GDM1 (cell line): ENCODE data around the gene FNIP2.
A peak's percentile ranks its signal among the peaks of the same experiment; 100 is the strongest.
"Not testable (repeated sequence)": the region's sequence is repeated elsewhere in the genome, so short reads cannot be mapped to it uniquely, and the experiment has no call there.

Experiments
- DNase-seq: peaks from one replicate; lab custom pipeline; 2025; lab: John Stamatoyannopoulos, UW

Gene FNIP2

GRCh38 chr4:158870626-158871334, 102.0 kb downstream of the FNIP2 start:
- no peak for DNase-seq

GRCh38 chr4:158871335-158871724, 102.5 kb downstream of the FNIP2 start:
- DNase-seq, result no peak

DNA sequence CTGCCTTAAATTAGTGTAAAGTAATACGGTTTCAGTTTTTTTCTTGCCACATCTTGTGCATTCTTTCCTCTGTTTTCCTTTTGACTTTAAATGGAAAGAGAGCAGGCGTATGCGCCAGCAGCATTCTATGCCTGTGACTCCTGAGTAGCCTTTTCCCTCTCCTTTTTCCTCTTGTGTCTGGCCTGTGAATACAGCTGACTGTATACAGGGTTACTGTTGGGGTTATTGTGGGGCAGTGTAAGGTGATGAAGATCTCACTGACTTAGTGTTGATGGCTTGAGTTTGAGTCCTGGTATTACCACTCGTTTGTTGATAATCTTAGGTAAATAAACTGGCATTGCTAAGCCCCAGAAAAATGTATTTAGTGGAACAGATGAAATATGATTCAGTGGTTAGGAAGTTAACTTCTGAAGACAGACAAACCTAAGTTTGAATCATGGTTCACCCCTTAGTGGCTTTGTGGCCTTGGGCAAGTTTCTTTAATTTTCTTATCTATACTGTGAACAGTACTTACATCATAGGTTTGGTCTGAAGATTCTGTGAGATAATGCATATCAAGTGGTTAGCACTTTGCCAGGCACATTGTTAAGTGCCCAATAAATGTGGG, 105.1 kb downstream of the FNIP2 start:
- DNase-seq, result no peak

DNA sequence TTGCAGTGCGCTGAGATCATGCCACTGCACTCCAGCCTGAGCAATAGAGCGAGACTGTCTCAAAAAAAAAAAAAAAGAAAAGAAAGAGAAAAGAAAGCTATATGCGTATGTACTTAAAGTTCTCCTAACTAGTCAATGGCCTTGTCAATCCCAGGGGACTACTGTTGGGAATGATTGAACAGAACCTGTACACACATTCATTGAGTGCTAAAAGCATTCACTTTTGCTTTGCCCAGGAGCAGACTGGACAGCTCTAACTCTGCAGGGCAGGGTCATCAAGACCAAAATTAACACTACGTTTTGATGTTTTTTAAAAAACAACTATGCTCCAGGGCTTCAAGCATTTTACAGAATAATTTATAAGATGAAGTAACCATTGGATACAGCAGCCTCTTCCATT, 106.2 kb downstream of the FNIP2 start:
- DNase-seq, result no peak

DNA sequence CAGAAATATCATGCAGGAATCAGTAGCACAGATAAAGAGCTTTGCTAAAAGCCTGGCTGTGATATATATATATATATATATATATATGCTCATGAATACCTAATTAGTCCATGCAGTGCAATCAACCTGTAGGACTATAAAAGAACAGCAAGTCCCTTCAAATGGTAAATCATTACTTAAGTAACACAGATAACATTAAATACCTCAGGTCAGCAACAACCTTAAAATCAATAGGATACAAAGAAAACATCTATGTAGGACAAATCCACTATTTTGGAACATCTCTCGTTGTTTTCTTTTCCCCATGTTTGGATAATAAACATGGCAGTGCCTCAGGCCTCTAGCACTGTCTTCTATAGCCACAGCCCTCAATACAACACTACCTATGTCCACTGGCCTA, 106.6 kb downstream of the FNIP2 start:
- no peak for DNase-seq

DNA sequence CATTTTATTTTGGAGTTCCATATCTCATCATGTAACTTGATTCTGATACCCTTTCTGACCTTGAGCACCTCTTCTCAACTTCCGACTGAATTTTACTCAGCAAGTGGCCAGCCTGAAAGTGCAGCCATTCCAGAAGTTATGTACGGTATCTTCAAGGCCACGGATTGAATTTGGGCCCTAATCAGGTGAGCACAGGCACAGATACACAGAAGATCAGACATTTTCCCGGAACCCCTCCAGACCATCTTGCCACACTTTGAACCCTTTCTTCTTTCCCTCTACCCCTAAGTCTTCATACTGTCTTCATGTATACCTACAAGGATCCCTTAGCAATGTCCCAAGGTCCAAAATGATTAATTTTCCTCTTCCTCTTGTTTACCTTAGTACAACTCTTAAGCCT, 108.2 kb downstream of the FNIP2 start:
- DNase-seq, result no peak

DNA sequence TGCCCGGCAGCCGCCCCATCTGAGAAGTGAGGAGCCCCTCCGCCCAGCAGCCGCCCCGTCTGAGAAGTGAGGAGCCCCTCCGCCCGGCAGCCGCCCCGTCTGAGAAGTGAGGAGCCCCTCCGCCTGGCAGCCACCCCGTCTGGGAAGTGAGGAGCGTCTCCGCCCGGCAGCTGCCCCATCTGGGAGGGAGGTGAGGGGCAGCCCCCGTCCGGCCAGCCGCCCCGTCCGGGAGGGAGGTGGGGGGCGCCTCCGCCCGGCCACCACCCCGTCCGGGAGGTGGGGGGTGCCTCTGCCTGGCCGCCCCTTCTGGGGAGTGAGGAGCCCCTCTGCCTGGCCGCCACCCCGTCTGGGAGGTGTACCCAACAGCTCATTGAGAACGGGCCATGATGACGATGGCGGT, 113.3 kb downstream of the FNIP2 start:
- not testable (repeated sequence) for DNase-seq

DNA sequence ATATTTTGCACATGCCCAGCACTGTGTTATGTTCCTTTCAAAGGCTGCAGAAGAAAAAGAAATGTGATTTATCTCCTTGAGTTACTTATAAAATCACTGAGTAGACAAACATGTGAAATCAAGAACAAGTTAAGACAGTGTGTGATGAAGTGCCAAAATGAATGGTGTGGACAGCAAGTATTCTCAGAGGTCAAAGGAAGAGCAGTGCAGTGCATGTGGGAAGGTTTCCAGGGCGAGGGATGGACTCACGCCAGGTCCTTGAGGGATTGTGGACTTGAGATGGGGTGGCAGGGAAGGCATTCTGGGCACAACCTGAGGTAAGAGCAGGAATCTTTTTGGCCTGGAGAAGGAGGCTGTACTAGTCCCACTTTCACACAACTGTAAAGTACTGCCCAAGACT, 115.5 kb downstream of the FNIP2 start:
- no peak for DNase-seq

- no peak for DNase-seq
Observed at GRCh38 chr4:158885564-158885963, 116.7 kb downstream of the FNIP2 start.

GRCh38 chr4:158890294-158890693, 121.5 kb downstream of the FNIP2 start:
- DNase-seq, result no peak

DNA sequence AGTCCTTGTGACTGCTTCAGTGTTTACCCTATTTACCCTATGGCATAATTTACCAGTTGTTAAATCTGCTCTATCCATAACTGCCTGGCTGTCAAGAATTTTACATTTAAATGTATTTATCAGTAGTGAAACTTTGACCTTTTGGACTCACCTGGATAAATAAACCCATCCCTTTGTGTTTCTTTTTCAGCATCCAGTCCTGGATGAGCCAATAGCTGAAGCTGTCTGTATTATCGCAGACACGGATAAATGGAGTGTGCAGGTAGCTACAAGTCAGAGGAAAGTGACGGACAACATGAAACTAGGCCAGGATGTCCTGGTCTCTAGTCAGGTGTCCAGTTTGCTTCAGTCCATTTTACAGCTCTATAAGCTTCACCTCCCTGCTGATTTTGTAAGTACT, 122.4 kb downstream of the FNIP2 start:
- DNase-seq, result no peak

DNA sequence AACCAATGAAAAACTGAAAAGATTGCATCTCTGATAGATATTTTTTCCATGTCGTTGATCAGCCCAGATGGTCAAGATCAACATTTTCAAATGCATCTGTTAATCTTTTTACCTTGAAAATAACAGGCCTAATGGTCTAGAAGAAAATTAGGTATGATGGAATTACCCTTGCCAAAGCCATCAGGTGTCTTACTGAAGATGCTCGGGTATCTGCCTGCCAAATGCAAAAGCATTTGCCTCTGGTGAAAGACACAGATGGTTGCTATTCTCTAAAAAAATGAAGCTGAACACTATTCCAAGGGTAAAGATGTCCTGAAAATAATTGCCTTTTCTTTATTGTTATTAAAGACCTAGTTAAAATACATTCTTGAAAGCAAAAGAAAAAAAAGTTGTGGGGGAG, 126.0 kb downstream of the FNIP2 start:
- DNase-seq, result no peak

GRCh38 chr4:158895797-158896576, 127.2 kb downstream of the FNIP2 start:
- DNase-seq, result peak; percentile 8

DNA sequence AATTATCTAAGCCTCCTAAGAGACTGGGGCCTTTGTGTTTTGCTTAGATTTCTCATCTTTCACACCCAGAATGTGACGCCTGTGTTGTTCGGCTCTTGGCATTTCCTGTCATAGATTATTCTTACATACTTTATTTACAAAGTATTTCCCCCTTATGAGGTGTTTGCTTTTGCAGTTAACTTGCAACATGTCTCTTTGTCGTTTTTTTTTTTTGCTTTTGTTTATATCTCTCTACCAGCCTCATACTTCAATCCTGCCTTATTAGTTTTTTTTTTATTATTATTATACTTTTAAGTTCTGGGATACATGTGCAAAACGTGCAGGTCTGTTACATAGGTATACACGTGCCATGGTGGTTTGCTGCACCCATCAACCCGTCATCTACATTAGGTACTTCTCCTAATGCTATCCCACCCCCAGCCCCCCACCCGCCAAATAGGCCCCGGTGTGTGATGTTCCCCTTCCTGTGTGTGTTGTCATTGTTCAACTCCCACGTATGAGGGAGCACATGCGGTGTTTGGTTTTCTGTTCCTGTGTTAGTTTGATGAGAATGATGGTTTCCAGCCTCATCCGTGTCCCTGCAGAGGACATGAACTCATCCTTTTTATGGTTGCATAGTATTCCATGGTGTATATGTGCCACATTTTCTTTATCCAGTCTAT, 127.9 kb downstream of the FNIP2 start:
- DNase-seq, result not testable (repeated sequence)

GRCh38 chr4:158900408-158900807, 131.6 kb downstream of the FNIP2 start:
- not testable (repeated sequence) for DNase-seq

DNA sequence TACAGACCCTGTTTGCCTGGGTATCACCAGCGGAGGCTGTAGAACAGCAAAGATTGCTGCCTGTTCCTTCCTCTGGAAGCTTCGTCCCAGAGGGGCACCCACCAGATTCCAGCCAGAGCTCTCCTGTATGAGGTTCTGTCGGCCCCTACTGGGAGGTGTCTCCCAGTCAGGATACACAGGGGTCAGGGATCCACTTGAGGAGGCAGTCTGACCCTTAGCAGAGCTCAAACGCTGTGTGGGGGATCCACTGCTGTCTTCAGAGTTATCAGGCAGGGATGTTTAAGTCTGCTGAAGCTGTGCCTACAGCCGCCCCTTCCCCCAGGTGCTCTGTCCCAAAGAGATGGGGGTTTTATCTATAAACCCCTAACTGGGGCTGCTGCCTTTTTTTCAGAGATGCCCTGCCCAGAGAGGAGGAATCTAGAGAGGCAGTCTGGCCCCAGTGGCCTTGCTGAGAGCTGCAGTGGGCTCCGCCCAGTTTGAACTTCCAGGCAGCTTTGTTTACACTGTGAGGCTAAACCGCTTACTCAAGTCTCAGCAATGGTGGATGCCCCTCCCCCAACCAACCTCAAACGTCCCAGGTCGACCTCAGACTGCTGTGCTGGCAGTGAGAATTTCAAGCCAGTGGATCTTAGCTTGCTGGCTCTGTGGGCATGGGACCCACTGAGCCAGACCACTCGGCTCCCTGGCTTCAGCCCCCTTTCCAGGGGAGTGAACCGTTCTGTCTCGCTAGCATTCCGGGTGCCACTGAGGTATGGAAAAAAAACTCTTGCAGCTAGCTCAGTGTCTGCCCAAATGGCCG, 133.7 kb downstream of the FNIP2 start:
- DNase-seq, result not testable (repeated sequence)

DNA sequence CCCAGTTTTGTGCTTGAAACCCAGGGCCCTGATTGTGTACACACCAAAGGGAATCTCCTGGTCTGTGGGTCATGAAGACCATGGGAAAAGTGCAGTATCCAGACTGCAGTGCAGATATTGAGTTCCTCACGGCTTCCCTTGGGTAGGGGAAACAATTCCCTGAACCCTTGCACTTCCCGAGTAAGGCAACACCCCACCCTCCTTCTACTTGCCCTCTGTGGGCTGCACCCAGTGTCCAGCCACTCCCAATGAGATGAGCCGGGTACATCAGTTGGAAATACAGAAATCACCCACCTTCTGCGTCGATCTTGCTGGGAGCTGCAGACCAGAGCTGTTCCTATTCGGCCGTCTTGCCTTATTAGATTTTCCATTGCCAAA, 134.2 kb downstream of the FNIP2 start:
- DNase-seq, result no peak

GRCh38 chr4:158903472-158904043, 134.7 kb downstream of the FNIP2 start:
- DNase-seq, result no peak

GRCh38 chr4:158904815-158905214, 136.0 kb downstream of the FNIP2 start:
- no peak for DNase-seq

- no peak for DNase-seq
Observed at GRCh38 chr4:158906073-158906472, 137.2 kb downstream of the FNIP2 start.

DNA sequence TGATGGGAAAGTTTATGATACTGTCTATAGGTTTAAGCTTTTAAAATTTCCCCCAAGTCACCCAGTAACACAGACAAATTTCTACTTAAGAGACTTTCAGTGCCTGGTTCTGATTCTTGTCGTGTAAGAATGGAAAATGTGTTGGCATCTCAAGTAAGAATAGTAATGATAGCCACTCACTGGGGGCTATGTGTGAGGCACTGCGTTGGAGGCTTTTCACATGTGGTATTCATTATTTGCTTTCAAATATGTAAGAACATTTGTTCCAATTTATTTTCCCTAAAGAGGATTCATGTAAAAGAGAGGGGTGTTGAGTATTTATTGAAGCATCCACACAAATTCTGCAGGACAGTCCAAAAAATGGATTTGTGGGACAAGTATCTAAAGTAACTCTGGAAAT, 143.6 kb downstream of the FNIP2 start:
- no peak for DNase-seq

DNA sequence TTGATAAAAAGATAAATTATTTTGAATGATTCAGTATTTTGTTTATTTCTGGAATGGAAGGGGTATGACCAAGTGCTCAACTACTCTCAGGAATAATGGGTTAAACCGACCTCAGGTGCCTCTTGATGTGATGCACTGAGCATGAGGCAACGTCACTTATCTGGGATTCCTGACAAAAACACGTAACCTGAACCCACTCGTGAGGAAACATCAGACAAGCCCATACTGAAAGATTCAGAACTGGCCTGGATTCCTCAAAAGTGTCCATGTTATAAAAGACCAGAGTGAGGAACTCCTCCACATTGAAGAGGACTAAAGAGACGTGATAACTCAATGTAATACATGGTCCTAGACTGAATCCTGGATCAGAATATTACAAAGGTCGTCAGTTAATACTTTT, 144.0 kb downstream of the FNIP2 start:
- DNase-seq, result no peak
